Measurements from ENCODE around the gene ACTL6B.

Gene ACTL6B

DNA sequence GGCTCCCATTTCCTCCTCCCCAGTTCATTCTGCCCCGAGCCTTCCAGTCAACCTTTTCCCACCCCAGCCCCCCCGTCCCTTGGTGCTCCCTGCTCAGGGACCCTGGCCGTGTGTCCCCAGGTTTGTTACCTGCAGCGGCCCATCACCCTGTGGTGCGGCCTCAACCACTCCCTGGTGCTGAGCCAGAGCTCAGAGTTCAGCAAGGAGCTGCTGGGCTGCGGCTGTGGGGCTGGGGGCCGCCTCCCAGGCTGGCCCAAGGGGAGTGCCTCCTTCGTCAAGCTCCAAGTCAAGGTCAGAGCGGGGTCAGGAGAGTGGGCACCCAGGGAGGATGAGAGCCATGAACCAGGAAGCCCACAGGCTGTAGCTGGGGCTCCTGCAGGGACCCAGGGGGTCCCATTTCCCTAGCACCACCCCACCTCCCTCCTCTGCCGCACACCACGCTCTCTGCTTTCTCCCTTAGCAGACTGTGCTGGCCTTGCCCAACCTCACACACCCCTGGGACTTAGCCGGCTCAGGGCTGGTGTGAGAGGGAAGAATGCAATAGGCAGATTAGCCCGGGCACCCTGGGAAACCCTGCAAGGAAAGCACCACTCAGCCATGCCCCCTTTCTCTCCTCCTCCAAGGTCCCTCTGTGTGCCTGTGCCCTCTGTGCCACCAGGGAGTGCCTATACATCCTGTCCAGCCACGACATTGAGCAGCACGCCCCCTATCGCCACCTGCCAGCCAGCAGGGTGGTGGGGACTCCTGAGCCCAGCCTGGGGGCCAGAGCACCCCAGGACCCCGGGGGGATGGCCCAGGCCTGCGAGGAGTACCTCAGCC is 56.1 kb downstream of the ACTL6B start:
- Histone ChIP-seq H3K4me1 (ENCODE audit: control insufficient read depth in 5 of 5, insufficient read depth in 5 of 5, low read length in 5 of 5) (peaks cover 0 to 36% (median 32%) of the 10 kb centered on the region in 5 donors), H3K9me3 (ENCODE audit: control insufficient read depth in 5 of 5, low read length in 5 of 5) (no peaks in the 10 kb centered on the region), H3K9ac (ENCODE audit: low read length in 5 of 5) (no peak overlapping the region), H3K27ac (ENCODE audit: low read depth, low read length) (no peak overlapping the region), H3K27me3 (ENCODE audit: control insufficient read depth in 5 of 5, insufficient read depth in 4 of 5, low read length in 5 of 5) (peaks cover 0 to 5% (median 0%) of the 10 kb centered on the region in 5 donors), H3K36me3 (ENCODE audit: control insufficient read depth in 5 of 5, insufficient read depth in 5 of 5, low read length in 5 of 5) (no peaks in the 10 kb centered on the region), H3K4me3 (ENCODE audit: low read depth in 1 of 5, low read length in 5 of 5) (peak overlapping the region in 1 of 5 donors; percentile 13)

- peaks cover 0 to 21% (median 18%) of the 10 kb centered on the region in 5 donors for H3K4me1 ChIP-seq (ENCODE audit: control insufficient read depth in 5 of 5, insufficient read depth in 5 of 5, low read length in 5 of 5)
- H3K36me3 ChIP-seq (ENCODE audit: control insufficient read depth in 5 of 5, insufficient read depth in 5 of 5, low read length in 5 of 5), result no peaks in the 10 kb centered on the region
- H3K9ac ChIP-seq (ENCODE audit: low read length in 5 of 5), result no peak overlapping the region
- H3K9me3 ChIP-seq (ENCODE audit: control insufficient read depth in 5 of 5, low read length in 5 of 5), result no peaks in the 10 kb centered on the region
- no peak overlapping the region for H3K27ac ChIP-seq (ENCODE audit: low read depth, low read length)
- H3K4me3 ChIP-seq (ENCODE audit: low read depth in 1 of 5, low read length in 5 of 5), result no peak overlapping the region
- H3K27me3 ChIP-seq (ENCODE audit: control insufficient read depth in 5 of 5, insufficient read depth in 4 of 5, low read length in 5 of 5), result peaks cover 0 to 8% (median 0%) of the 10 kb centered on the region in 5 donors
Measured at GRCh38 chr7:100598425-100598824, 57.8 kb downstream of the ACTL6B start.

DNA sequence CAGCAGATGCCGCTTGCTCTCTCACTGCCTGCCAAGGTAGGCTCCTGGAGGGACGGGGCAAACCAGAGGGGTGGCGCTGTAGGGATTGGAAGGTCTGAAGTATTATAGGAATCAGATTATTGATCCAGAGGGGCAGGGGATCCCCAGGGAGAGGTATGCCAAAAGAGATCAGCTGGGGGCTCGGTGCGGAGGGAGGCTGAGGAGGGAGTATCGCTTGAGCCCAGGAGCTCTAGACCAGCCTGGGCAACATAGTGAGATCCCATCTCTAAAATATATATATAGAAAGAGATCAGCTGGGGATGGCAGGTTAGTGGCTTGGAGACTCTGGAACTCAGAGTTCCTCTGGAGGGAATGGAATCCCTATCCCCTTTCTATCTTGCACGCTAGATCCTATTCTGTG is 61.1 kb downstream of the ACTL6B start:
- Histone ChIP-seq H3K4me3 (ENCODE audit: low read depth in 1 of 5, low read length in 5 of 5) (no peak overlapping the region), H3K27me3 (ENCODE audit: control insufficient read depth in 5 of 5, insufficient read depth in 4 of 5, low read length in 5 of 5) (peaks cover 0 to 14% (median 3%) of the 10 kb centered on the region in 5 donors), H3K27ac (ENCODE audit: low read depth, low read length) (no peak overlapping the region), H3K9me3 (ENCODE audit: control insufficient read depth in 5 of 5, low read length in 5 of 5) (no peaks in the 10 kb centered on the region), H3K36me3 (ENCODE audit: control insufficient read depth in 5 of 5, insufficient read depth in 5 of 5, low read length in 5 of 5) (no peaks in the 10 kb centered on the region), H3K9ac (ENCODE audit: low read length in 5 of 5) (no peak overlapping the region), H3K4me1 (ENCODE audit: control insufficient read depth in 5 of 5, insufficient read depth in 5 of 5, low read length in 5 of 5) (peaks cover 0 to 10% (median 3%) of the 10 kb centered on the region in 5 donors)

Measured in subcutaneous abdominal adipose tissue (tissue), 5 donors.